HepG2 (cell line): Measurements from ENCODE around the gene ACSF3. TPM values are rescaled to one million over a fixed set of nuclear protein-coding genes. Genes with fewer than 3 reads are reported as not detected.

ENCODE experiments used
- BRF2 ChIP-seq: sonication (generic); formaldehyde crosslinking; IDR thresholded peaks from 2 replicates; pipeline ENCODE4 v1.8.1; 2022; ENCODE audit warnings: mild to moderate bottlenecking, missing genetic modification reagents
- GPBP1L1 ChIP-seq: sonication (generic); formaldehyde crosslinking; IDR thresholded peaks from 2 replicates; pipeline ENCODE4 v1.5.0; 2020; ENCODE audit warnings: mild to moderate bottlenecking, missing genetic modification reagents
- GRHL1 ChIP-seq: sonication (generic); formaldehyde crosslinking; conservative IDR thresholded peaks from 2 replicates; pipeline ENCODE4 v1.8.0; 2022; ENCODE audit warnings: missing genetic modification reagents
- HOMEZ ChIP-seq: IDR thresholded peaks from 2 replicates; pipeline ENCODE4 v1.6.1; 2016; ENCODE audit warnings: low read depth
- KAT7 ChIP-seq: IDR thresholded peaks from 2 replicates; pipeline ENCODE4 v1.6.1; 2018; ENCODE audit warnings: borderline replicate concordance, missing compliant biosample characterization
- MAF1 ChIP-seq: sonication (generic); formaldehyde crosslinking; IDR thresholded peaks from 2 replicates; pipeline ENCODE4 v1.5.0; 2020; ENCODE audit warnings: missing genetic modification reagents, borderline replicate concordance
- NKX3-1 ChIP-seq: sonication (generic); formaldehyde crosslinking; IDR thresholded peaks from 2 replicates; pipeline ENCODE4 v1.5.0; 2020; ENCODE audit warnings: missing genetic modification reagents
- PITX1 ChIP-seq: sonication (generic); formaldehyde crosslinking; IDR thresholded peaks from 2 replicates; pipeline ENCODE4 v1.5.1; 2020; ENCODE audit warnings: mild to moderate bottlenecking, missing genetic modification reagents
- POLR2G ChIP-seq: fragments of 200-400 bp; formaldehyde crosslinking; IDR thresholded peaks from 2 replicates; pipeline ENCODE4 v1.6.1; 2018; ENCODE audit warnings: mild to moderate bottlenecking, low read depth, low read length, moderate library complexity
- RFXANK ChIP-seq: IDR thresholded peaks from 2 replicates; pipeline ENCODE4 v1.6.1; 2016
- SP2 ChIP-seq: sonication (generic); formaldehyde crosslinking; IDR thresholded peaks from 2 replicates; pipeline ENCODE4 v1.5.1; 2020; ENCODE audit warnings: mild to moderate bottlenecking, missing genetic modification reagents
- THAP9 ChIP-seq: sonication (generic); formaldehyde crosslinking; IDR thresholded peaks from 2 replicates; pipeline ENCODE4; 2020; ENCODE audit warnings: missing genetic modification reagents, mild to moderate bottlenecking, borderline replicate concordance
- U2AF2 ChIP-seq: fragments of 200-400 bp; formaldehyde crosslinking; IDR thresholded peaks from 2 replicates; pipeline ENCODE4 v1.6.1; 2017; ENCODE audit warnings: low read depth, mild to moderate bottlenecking, low read length
- ZBTB25 ChIP-seq: IDR thresholded peaks from 2 replicates; pipeline ENCODE4 v1.6.1; 2018; ENCODE audit warnings: missing genetic modification reagents
- ZMAT3 ChIP-seq: sonication (generic); formaldehyde crosslinking; conservative IDR thresholded peaks from 2 replicates; pipeline ENCODE4 v1.7.0; 2021; ENCODE audit warnings: missing genetic modification reagents
- ZNF597 ChIP-seq: sonication (generic); formaldehyde crosslinking; IDR thresholded peaks from 2 replicates; pipeline ENCODE4 v1.5.0; 2020; ENCODE audit warnings: missing genetic modification reagents
- ZNF674 ChIP-seq: sonication (generic); formaldehyde crosslinking; IDR thresholded peaks from 2 replicates; pipeline ENCODE4 v1.5.0; 2020; ENCODE audit warnings: low read depth, mild to moderate bottlenecking, missing genetic modification reagents
- polyA plus RNA-seq, 8 experiments: library from polyadenylated mRNA; depleted of rRNA in 3 of 8; stranded (reverse) in 7 of 8; unstranded in 1 of 8; fragments of >200 nt; fragmentation: Illumina TruSeq in 4 of 8; extraction: Trizol in 4 of 8; gene quantifications; 2 replicates each; pipeline versions ENCODE4 v1.2.1 to v1.2.3, GENCODE V29; 2011 to 2016; ENCODE audit warnings: low read depth in 4 of 8, missing spikeins in 1 of 8, mixed read lengths in 1 of 8; ENCODE audit not compliant: insufficient read depth in 1 of 8
- total RNA-seq, 5 experiments: library from RNA; depleted of rRNA; stranded (reverse); fragments of >200 nt; fragmentation: Illumina TruSeq; extraction: Trizol; gene quantifications; 2 replicates each; pipeline ENCODE4 v1.2.3, GENCODE V29; 2016; ENCODE audit warnings: low read depth in 1 of 5

ACSF3 gene
- total and polyA plus RNA-seq, 2 of the 13 experiments (the other 11 are each of a cell fraction or from before 2014, with no cell fraction given) = 14.9 to 30.6 TPM

- TF ChIP-seq THAP9 (peak; percentile 65; the same call in 1 of the 2 replicates), U2AF2 (no peak), ZNF674 (CRISPR knock-in tag) (no peak), BRF2 (CRISPR knock-in tag) (no peak), GPBP1L1 (no peak), ZNF597 (no peak; the same call in 1 of the 2 replicates), SP2 (no peak), MAF1 (CRISPR knock-in tag) (no peak; the same call in 1 of the 2 replicates), HOMEZ (no peak), POLR2G (no peak), ZMAT3 (CRISPR knock-in tag) (peak; percentile 69; the same call in 1 of the 2 replicates), KAT7 (CRISPR knock-in tag) (0 out of 2 replicates have a peak, but pooled peaks have one; percentile 23), GRHL1 (CRISPR knock-in tag) (no peak), RFXANK (CRISPR knock-in tag) (no peak), PITX1 (CRISPR knock-in tag) (peak; percentile 55; the same call in 1 of the 2 replicates), ZBTB25 (no peak), NKX3-1 (CRISPR knock-in tag) (no peak)
Observed at GRCh38 chr16:89191033-89191900, 97.6 kb downstream of the ACSF3 start (continued).
